Liver (tissue), 3 donors: ENCODE data around the gene SKA3.

ENCODE experiments used
- EGR1 ChIP-seq, 2 donors: IDR thresholded peaks; 2 replicates each; pipeline ENCODE4 v1.6.1; 2016 to 2018; ENCODE audit warnings: antibody characterized with exemption in 2 of 2, low read depth in 2 of 2
- FOXA1 ChIP-seq: IDR thresholded peaks from 2 replicates; pipeline ENCODE4 v1.6.1; 2016; ENCODE audit warnings: antibody characterized with exemption
- JUND ChIP-seq, 2 donors: IDR thresholded peaks; 2 replicates each; pipeline ENCODE4 v1.6.1; 2016; ENCODE audit warnings: antibody characterized with exemption in 2 of 2
- TF ChIP-seq, protein P1 (sequence below): IDR thresholded peaks from 2 replicates; pipeline ENCODE4 v1.6.1; 2016; ENCODE audit warnings: antibody characterized with exemption
- TF ChIP-seq, protein P2 (sequence below): fragments of 150-350 bp; IDR thresholded peaks from 2 replicates; pipeline ENCODE4 v1.5.1; 2017; ENCODE audit warnings: improper control_type of control experiment, low read depth, low read length; ENCODE audit not compliant: missing input control
- TF ChIP-seq, protein P3 (sequence below): IDR thresholded peaks from 2 replicates; pipeline ENCODE4 v1.6.1; 2016; ENCODE audit warnings: antibody characterized with exemption, mild to moderate bottlenecking
- donor health status: healthy.
- donor health status: healthy.

DNA sequence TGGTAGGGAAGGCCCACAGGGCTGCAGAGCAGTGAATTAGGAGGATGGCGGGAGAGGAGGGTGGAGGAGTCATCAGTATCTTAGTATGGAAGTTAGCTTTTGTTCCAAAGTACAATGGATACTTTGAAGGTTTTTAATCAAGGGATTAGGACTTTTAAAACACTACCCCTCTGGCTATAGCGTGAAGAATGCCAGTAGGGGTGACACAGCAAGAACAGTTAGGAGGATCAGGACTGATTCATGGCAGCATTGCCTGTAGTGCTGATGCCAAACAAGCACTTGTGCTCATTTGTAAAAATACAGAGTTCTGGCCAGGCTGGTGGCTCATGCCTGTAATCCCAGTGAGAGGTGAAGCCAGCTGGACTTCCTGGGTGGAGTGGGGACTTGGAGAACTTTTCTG, 46.2 kb downstream of the SKA3 start:
- TF ChIP-seq FOXA1 (no peak), JUND (IDR thresholded peaks at IDR 0.05) (no peak), EGR1 (IDR thresholded peaks at IDR 0.05; ENCODE audit: low read depth in 2 of 2) (no peak)
- TF ChIP-seq, protein P1, sequence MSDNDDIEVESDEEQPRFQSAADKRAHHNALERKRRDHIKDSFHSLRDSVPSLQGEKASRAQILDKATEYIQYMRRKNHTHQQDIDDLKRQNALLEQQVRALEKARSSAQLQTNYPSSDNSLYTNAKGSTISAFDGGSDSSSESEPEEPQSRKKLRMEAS: no peak
- TF ChIP-seq, protein P2, sequence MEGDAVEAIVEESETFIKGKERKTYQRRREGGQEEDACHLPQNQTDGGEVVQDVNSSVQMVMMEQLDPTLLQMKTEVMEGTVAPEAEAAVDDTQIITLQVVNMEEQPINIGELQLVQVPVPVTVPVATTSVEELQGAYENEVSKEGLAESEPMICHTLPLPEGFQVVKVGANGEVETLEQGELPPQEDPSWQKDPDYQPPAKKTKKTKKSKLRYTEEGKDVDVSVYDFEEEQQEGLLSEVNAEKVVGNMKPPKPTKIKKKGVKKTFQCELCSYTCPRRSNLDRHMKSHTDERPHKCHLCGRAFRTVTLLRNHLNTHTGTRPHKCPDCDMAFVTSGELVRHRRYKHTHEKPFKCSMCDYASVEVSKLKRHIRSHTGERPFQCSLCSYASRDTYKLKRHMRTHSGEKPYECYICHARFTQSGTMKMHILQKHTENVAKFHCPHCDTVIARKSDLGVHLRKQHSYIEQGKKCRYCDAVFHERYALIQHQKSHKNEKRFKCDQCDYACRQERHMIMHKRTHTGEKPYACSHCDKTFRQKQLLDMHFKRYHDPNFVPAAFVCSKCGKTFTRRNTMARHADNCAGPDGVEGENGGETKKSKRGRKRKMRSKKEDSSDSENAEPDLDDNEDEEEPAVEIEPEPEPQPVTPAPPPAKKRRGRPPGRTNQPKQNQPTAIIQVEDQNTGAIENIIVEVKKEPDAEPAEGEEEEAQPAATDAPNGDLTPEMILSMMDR: no peak
- TF ChIP-seq, protein P3, sequence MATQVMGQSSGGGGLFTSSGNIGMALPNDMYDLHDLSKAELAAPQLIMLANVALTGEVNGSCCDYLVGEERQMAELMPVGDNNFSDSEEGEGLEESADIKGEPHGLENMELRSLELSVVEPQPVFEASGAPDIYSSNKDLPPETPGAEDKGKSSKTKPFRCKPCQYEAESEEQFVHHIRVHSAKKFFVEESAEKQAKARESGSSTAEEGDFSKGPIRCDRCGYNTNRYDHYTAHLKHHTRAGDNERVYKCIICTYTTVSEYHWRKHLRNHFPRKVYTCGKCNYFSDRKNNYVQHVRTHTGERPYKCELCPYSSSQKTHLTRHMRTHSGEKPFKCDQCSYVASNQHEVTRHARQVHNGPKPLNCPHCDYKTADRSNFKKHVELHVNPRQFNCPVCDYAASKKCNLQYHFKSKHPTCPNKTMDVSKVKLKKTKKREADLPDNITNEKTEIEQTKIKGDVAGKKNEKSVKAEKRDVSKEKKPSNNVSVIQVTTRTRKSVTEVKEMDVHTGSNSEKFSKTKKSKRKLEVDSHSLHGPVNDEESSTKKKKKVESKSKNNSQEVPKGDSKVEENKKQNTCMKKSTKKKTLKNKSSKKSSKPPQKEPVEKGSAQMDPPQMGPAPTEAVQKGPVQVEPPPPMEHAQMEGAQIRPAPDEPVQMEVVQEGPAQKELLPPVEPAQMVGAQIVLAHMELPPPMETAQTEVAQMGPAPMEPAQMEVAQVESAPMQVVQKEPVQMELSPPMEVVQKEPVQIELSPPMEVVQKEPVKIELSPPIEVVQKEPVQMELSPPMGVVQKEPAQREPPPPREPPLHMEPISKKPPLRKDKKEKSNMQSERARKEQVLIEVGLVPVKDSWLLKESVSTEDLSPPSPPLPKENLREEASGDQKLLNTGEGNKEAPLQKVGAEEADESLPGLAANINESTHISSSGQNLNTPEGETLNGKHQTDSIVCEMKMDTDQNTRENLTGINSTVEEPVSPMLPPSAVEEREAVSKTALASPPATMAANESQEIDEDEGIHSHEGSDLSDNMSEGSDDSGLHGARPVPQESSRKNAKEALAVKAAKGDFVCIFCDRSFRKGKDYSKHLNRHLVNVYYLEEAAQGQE: no peak
